Prostate gland (tissue), 2 donors: ENCODE data around the gene ATG4B.
A peak's percentile ranks its signal among the peaks of the same experiment; 100 is the strongest.

Source experiments
- CTCF ChIP-seq, 4 experiments: fragments of 200-600 bp in 2 of 4; fragments of 450-650 bp in 2 of 4; sonication (generic) in 2 of 4; IDR thresholded peaks; 1 replicate in 3 of 4; 2 replicates in 1 of 4; pipeline ENCODE4 v1.5.1; 2016 to 2019; ENCODE audit warnings: antibody characterized with exemption in 4 of 4, mild to moderate bottlenecking in 2 of 4, moderate library complexity in 2 of 4
- POLR2A ChIP-seq: fragments of 450-650 bp; IDR thresholded peaks from one replicate; pipeline ENCODE4 v1.6.1; 2016; ENCODE audit warnings: antibody characterized with exemption, mild to moderate bottlenecking
- POLR2AphosphoS5 ChIP-seq: sonication (generic); formaldehyde crosslinking; IDR thresholded peaks from one replicate; pipeline ENCODE4 v1.6.1; 2017; ENCODE audit warnings: antibody characterized with exemption

GRCh38 chr2:241609859-241610793 lies 27.4 kb upstream of the ATG4B start:
- TF ChIP-seq POLR2A = peak; percentile 46
- peak; percentile 35 to 72 (median 58) for TF ChIP-seq CTCF (IDR thresholded peaks at IDR 0.05)
- TF ChIP-seq POLR2AphosphoS5 = peak; percentile 30
